Measurements from ENCODE around the gene RGS17. TPM values are rescaled to one million over a fixed set of nuclear protein-coding genes. Genes with fewer than 3 reads are reported as not detected.

RGS17 gene
- total and polyA plus RNA-seq, 2 experiments from 2014 or later, result 0.15 to 1.1 TPM

DNA sequence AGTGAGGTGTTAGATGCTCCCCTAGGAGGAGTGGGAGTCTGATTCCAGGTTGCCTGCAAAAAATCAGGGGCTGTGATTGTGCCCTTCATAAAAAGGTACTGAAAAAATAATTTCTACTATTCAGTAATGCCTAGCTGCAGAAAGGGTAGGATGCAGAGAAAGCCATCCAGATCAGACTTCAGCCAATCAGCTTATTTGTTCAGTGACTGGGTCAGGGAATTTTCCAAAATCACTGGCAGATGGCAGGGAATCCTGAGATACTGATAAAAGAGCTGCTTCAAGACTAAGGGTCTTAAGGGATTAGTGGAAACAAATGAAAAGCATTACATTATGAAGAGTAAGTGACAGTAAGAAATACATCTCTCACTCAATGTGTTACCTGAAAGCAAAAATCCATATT, 85.8 kb downstream of the RGS17 start:
- TF ChIP-seq, protein P1, sequence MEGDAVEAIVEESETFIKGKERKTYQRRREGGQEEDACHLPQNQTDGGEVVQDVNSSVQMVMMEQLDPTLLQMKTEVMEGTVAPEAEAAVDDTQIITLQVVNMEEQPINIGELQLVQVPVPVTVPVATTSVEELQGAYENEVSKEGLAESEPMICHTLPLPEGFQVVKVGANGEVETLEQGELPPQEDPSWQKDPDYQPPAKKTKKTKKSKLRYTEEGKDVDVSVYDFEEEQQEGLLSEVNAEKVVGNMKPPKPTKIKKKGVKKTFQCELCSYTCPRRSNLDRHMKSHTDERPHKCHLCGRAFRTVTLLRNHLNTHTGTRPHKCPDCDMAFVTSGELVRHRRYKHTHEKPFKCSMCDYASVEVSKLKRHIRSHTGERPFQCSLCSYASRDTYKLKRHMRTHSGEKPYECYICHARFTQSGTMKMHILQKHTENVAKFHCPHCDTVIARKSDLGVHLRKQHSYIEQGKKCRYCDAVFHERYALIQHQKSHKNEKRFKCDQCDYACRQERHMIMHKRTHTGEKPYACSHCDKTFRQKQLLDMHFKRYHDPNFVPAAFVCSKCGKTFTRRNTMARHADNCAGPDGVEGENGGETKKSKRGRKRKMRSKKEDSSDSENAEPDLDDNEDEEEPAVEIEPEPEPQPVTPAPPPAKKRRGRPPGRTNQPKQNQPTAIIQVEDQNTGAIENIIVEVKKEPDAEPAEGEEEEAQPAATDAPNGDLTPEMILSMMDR (IDR thresholded peaks at IDR 0.05; ENCODE audit: low read depth, low read length), result no peak

DNA sequence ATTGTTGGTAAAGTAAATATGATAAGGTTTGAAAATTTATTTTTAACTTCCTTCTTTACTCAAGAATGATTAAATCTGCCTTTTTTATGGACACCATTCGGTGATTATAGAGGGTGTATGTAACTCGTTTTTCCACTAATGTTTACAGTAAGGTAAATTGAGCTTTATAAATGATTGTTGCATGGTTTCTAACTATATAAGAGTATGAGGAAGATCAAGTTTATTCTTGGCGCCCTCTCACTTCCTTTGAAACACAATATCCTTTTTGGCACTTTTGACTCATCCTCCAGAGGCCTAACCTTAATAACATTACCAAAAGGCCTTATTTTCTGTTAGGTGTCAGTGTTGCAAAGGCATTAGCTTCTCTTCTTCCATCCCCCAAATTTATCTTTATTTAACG, 86.8 kb downstream of the RGS17 start:
- DNase-seq (ENCODE audit: low read depth in 1 of 2, low spot score in 1 of 2), result no peak
- no peaks in the 10 kb centered on the region for H3K9me3 ChIP-seq (ENCODE audit: low read depth)
- TF ChIP-seq, protein P1 (IDR thresholded peaks at IDR 0.05; ENCODE audit: low read depth, low read length), result no peak
- H3K36me3 ChIP-seq, result no peaks in the 10 kb centered on the region
- H3K4me1 ChIP-seq (ENCODE audit: low read depth), result no peaks in the 10 kb centered on the region
- H3K27me3 ChIP-seq, result no peaks in the 10 kb centered on the region
- H3K4me3 ChIP-seq, result no peak overlapping the region
- no peak overlapping the region for H3K27ac ChIP-seq

More for the DNA sequence above, 85.8 kb downstream of the RGS17 start:
- H3K27ac ChIP-seq, result no peak overlapping the region
- DNase-seq (ENCODE audit: low read depth in 1 of 2, low spot score in 1 of 2), result no peak
- no peak overlapping the region for H3K4me3 ChIP-seq
- no peaks in the 10 kb centered on the region for H3K4me1 ChIP-seq (ENCODE audit: low read depth)
- H3K36me3 ChIP-seq, result no peaks in the 10 kb centered on the region
- H3K27me3 ChIP-seq, result no peaks in the 10 kb centered on the region
- no peaks in the 10 kb centered on the region for H3K9me3 ChIP-seq (ENCODE audit: low read depth)

DNA sequence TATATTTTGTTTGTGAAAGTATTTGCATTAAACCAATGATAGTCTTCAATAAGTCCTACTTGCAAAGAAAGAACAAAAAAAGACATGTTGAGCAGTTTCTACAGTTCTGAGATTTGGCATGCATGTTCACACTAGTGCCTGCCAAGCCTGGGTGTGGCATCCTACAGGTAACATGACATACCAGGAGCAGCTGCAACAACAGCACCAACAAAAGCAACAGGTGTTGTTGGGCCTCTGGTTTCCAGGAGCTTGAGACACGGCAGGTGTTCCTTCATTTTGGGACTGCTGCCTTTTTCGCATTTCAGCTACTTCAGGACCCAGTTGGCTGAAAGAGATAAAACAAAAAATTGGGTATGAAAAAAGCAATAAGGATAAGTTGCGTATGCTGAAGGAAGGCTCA, 87.4 kb downstream of the RGS17 start:
- no peaks in the 10 kb centered on the region for H3K9me3 ChIP-seq (ENCODE audit: low read depth)
- H3K4me1 ChIP-seq (ENCODE audit: low read depth), result no peaks in the 10 kb centered on the region
- H3K4me3 ChIP-seq, result no peak overlapping the region
- H3K36me3 ChIP-seq, result no peaks in the 10 kb centered on the region
- no peak overlapping the region for H3K27ac ChIP-seq
- DNase-seq (ENCODE audit: low read depth in 1 of 2, low spot score in 1 of 2), result no peak
- TF ChIP-seq, protein P1 (IDR thresholded peaks at IDR 0.05; ENCODE audit: low read depth, low read length), result no peak
- H3K27me3 ChIP-seq, result no peaks in the 10 kb centered on the region

DNA sequence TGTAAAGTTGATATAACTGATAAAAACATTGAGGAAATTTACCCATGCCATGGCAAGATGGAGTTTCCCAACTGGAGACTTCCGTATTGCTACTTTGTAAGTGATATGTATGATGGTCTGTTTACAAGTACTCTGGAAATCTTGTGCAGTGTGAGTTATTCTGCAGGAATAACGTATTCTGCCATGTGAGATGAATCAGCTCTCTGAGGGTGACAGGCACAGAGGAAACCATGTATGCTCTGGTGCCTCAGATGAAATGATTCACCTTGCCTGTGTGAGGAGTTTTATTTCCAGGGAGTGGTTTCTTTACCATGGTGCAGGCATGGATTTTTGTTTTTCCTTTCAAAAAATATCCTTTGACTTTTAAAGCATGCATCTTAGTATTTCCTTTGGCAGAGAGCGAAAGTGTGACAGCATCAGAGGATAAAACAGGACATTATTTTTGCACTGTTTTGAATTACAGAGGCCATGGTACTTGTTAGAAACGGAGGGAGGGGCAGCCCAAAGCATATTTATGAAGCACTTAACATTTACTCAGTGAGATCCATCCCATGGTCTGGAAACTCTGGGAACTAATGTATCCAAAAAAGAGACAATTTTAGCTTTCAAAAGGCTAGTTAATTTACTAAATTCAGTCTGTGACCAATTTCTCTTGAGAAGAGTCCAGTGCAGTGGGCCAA, 92.6 kb downstream of the RGS17 start:
- Histone ChIP-seq H3K4me1 (ENCODE audit: low read depth) (no peaks in the 10 kb centered on the region), H3K4me3 (no peak overlapping the region), H3K36me3 (no peaks in the 10 kb centered on the region), H3K27ac (no peak overlapping the region), H3K27me3 (no peaks in the 10 kb centered on the region), H3K9me3 (ENCODE audit: low read depth) (no peaks in the 10 kb centered on the region)
- no peak for DNase-seq (ENCODE audit: low read depth in 1 of 2, low spot score in 1 of 2)
- TF ChIP-seq, protein P1 (IDR thresholded peaks at IDR 0.05; ENCODE audit: low read depth, low read length), result no peak

DNA sequence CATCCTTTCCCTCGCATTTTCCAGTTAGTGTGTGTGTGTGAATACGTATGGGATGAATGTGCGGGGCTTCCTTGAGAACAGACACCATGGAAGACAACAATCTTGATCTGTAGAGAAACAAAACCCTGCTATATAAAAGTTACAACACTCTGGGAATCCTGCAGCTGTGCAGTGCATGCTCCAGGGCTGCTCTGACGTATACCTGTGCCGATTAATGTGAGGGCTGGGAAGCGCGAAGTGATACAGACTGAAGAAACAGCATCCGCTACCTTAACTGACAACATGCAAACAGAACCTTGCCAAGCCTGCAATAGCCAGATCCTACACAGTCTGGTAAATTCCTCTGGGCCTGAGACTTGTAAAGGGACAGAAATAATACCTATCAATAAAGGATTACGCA, 96.9 kb downstream of the RGS17 start:
- no peak for DNase-seq (ENCODE audit: low read depth in 1 of 2, low spot score in 1 of 2)
- H3K27me3 ChIP-seq, result no peaks in the 10 kb centered on the region
- no peaks in the 10 kb centered on the region for H3K36me3 ChIP-seq
- H3K4me3 ChIP-seq, result no peak overlapping the region
- no peaks in the 10 kb centered on the region for H3K4me1 ChIP-seq (ENCODE audit: low read depth)
- TF ChIP-seq, protein P1 (IDR thresholded peaks at IDR 0.05; ENCODE audit: low read depth, low read length), result no peak
- no peak overlapping the region for H3K27ac ChIP-seq
- H3K9me3 ChIP-seq (ENCODE audit: low read depth), result no peaks in the 10 kb centered on the region

All from cardiac muscle cell (in vitro differentiated cells and primary cell).